Activated naive CD4-positive, alpha-beta T cell treated with anti-CD3 and anti-CD28 coated beads, Interleukin-2, amount 50 U/mL, for 24 hours (primary cell): ENCODE results near the gene PSORS1C2.

Experiments used
- H3K27ac Mint-ChIP-seq: one replicate; pipeline ENCODE4 v1.8.0; 2021; ENCODE audit warnings: mild to moderate bottlenecking, mixed read lengths
- H3K27me3 Mint-ChIP-seq: one replicate; pipeline ENCODE4 v1.8.0; 2021; ENCODE audit warnings: mixed read lengths
- H3K36me3 Mint-ChIP-seq: one replicate; pipeline ENCODE4 v1.8.0; 2021; ENCODE audit warnings: mixed read lengths
- H3K4me1 Mint-ChIP-seq: one replicate; pipeline ENCODE4 v1.8.0; 2021; ENCODE audit warnings: mixed read lengths
- H3K4me3 Mint-ChIP-seq: one replicate; pipeline ENCODE4 v1.8.0; 2021; ENCODE audit warnings: mild to moderate bottlenecking, mixed read lengths
- H3K9me3 Mint-ChIP-seq: one replicate; pipeline ENCODE4 v1.8.0; 2021; ENCODE audit warnings: mixed read lengths

Gene PSORS1C2

DNA sequence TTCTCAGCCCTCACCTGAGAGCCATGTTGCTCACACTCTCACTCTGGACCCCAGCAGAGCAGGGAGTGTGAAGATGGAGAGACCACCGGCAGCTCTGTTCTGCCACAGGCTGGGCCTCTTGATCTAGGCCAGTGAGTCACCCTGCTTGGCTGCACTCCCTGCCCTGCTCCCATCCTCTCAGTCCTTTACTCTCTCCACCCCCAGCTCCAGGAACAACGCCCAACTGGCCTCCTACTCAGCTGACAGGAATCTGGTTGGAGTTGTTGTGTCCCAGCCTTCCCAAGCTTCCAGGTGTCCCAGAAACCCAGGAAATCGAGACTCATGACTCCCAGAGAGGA lies 24.4 kb downstream of the PSORS1C2 start, which contains the start of gene PSORS1C1:
Gene PSORS1C1, plus strand, starts transcription at position 260 of the 338 bp plus-strand sequence. CDS start 14,833 bp downstream, outside the sequence.
- Mint-ChIP-seq H3K27ac (no peak within 1 kb of the TSS), H3K27me3 (no peaks in the 10 kb centered on the region), H3K4me1 (no peaks in the 10 kb centered on the region), H3K36me3 (no peaks in the 10 kb centered on the region), H3K4me3 (no peak within 1 kb of the TSS), H3K9me3 (no peaks in the 10 kb centered on the region)

DNA sequence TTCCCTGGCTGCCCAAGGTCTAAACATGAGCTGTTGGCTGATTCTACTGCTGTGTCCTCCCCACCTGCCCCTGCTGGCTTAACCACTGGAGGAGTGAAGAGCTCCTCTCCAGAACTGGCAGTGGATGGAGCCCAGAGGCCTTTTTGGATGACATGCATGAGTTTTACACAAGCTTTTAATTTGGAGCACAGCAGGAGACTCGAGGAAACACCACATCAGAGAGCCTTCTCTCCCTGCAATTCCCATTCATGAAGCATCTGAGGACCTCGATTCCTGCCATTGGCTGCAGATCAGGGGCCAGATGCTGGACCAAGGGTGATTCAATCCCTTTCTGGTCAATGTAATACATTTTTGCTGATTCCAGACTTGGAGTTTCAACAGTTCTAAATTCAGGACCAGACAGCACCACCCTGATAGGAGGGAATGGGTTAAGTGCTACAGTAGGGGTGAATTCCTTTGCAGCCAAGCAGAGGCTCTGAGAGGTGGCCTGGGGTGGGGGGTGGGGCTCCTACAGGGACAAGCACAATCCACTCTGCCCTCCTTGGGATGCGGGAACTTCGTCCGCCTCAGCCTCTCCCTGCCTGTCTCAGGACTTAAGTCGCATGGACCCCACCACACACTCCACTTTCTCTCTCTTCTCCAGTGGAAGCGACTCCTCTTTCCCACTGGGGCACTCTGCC lies 24.9 kb downstream of the PSORS1C2 start:
- no peaks in the 10 kb centered on the region for H3K36me3 Mint-ChIP-seq

DNA sequence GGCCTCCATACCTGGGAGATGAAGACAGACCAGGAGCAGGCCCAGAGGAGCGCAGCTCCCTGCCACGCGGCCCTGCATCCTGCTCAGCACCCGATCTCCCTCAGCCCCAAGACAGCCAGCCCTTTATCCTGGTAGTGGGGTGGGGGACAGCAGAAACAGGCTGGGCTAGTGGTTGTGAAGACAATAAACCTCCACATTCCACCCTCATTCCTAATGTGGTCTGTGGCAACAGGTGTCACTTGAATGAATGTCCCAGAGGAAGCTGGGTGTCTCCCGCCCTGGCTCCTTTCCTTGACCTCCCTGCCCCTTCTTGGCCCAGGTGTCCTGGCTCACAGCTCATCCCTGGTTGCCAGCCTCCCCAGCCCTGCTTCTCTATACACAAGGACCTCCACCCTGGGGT lies 26.4 kb downstream of the PSORS1C2 start, which contains the start of gene C6orf15:
Gene C6orf15, minus strand, starts transcription at position 98 of the 400 bp plus-strand sequence. Its CDS starts 20 bp downstream, at position 78.
- Mint-ChIP-seq H3K9me3 (no peaks in the 10 kb centered on the region), H3K4me3 (no peak within 1 kb of the TSS), H3K27me3 (no peaks in the 10 kb centered on the region), H3K27ac (no peak within 1 kb of the TSS), H3K36me3 (no peaks in the 10 kb centered on the region), H3K4me1 (no peaks in the 10 kb centered on the region)

More for the DNA sequence above, 24.9 kb downstream of the PSORS1C2 start:
- Mint-ChIP-seq H3K27me3 (no peaks in the 10 kb centered on the region), H3K27ac (no peak overlapping the region), H3K4me3 (no peak overlapping the region), H3K4me1 (no peaks in the 10 kb centered on the region), H3K9me3 (no peaks in the 10 kb centered on the region)

- Mint-ChIP-seq H3K4me3 (no peak overlapping the region), H3K27ac (no peak overlapping the region), H3K9me3 (no peaks in the 10 kb centered on the region), H3K4me1 (no peaks in the 10 kb centered on the region), H3K36me3 (no peaks in the 10 kb centered on the region), H3K27me3 (no peaks in the 10 kb centered on the region)
Observed at GRCh38 chr6:31111712-31112111, 27.2 kb downstream of the PSORS1C2 start.

DNA sequence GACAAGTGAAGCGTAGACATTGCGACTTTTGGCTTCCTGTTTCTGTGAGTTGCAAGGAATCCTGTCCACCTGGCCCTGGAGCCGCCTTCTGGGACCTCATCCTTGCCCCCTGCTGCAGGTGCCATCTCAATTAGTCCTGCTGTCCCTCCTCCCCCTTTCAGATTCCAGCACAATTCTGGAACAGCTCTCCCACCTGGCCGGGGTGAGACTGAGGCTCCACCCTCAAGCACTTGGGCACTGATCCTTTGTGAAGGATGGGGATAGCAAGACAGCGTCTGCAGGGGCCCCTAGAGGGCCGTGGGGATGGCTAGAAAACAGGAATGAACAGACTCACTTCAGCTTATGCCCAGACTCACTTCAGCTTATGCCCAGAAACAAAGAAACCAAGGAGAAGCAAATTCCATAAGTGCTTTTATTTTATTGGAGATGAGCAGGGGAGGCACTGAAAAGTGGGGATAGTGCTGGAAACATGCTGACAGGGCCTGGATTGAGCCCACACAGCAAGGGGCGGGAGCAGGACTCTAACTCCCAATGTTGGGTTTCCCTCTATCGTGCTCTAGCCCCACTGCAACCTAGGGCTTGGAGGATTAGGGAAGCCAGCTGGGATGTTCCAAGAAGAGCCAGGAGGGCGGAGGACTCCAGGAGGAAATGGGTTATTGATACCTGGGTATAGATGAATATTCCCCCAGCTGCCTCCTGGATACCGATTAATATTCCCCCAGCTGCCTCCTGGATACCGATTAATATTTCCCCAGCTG lies 27.9 kb downstream of the PSORS1C2 start:
- Mint-ChIP-seq H3K27ac (no peak overlapping the region), H3K4me1 (no peaks in the 10 kb centered on the region)

GRCh38 chr6:31107052-31107451 lies 31.8 kb downstream of the PSORS1C2 start:
- H3K9me3 Mint-ChIP-seq: no peaks in the 10 kb centered on the region

More for the DNA sequence above, 27.9 kb downstream of the PSORS1C2 start:
- H3K9me3 Mint-ChIP-seq: no peaks in the 10 kb centered on the region
- no peak overlapping the region for H3K4me3 Mint-ChIP-seq
- H3K36me3 Mint-ChIP-seq: no peaks in the 10 kb centered on the region
- no peaks in the 10 kb centered on the region for H3K27me3 Mint-ChIP-seq

GRCh38 chr6:31103136-31103535 lies 35.7 kb downstream of the PSORS1C2 start:
- no peaks in the 10 kb centered on the region for H3K9me3 Mint-ChIP-seq
- H3K4me1 Mint-ChIP-seq: peaks cover 4% of the 10 kb centered on the region
- H3K4me3 Mint-ChIP-seq: no peak overlapping the region
- H3K27ac Mint-ChIP-seq: no peak overlapping the region
- H3K36me3 Mint-ChIP-seq: no peaks in the 10 kb centered on the region
- H3K27me3 Mint-ChIP-seq: no peaks in the 10 kb centered on the region

More at GRCh38 chr6:31107052-31107451, 31.8 kb downstream of the PSORS1C2 start:
- H3K4me3 Mint-ChIP-seq: no peak overlapping the region
- no peaks in the 10 kb centered on the region for H3K27me3 Mint-ChIP-seq
- H3K36me3 Mint-ChIP-seq: no peaks in the 10 kb centered on the region
- H3K27ac Mint-ChIP-seq: no peak overlapping the region
- peaks cover 4% of the 10 kb centered on the region for H3K4me1 Mint-ChIP-seq

DNA sequence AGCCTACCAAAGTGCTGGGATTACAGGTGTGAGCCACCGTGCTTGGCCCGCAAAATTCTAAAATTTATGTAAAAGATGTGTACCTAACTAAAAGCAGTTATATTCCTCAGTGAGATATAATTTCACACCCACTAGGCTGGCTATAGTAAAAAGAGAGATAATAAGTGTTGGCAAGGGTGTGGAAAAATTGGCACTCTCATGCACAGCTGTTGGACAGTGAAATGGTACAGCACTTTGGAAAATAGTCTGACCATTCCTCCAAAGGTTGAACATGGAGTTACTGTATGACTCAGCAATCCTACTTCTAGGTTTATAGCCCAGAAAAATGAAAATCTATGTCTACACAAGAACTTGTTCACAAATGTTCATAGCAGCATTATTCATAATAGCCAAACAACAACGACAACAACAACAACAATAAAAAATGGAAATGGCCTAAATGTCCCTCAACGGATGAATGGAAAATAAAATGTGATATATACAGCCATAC lies 40.4 kb downstream of the PSORS1C2 start:
- no peaks in the 10 kb centered on the region for H3K9me3 Mint-ChIP-seq
- H3K27me3 Mint-ChIP-seq: no peaks in the 10 kb centered on the region
- no peaks in the 10 kb centered on the region for H3K36me3 Mint-ChIP-seq
- H3K4me1 Mint-ChIP-seq: peaks cover 44% of the 10 kb centered on the region
- H3K4me3 Mint-ChIP-seq: no peak overlapping the region
- H3K27ac Mint-ChIP-seq: no peak overlapping the region

DNA sequence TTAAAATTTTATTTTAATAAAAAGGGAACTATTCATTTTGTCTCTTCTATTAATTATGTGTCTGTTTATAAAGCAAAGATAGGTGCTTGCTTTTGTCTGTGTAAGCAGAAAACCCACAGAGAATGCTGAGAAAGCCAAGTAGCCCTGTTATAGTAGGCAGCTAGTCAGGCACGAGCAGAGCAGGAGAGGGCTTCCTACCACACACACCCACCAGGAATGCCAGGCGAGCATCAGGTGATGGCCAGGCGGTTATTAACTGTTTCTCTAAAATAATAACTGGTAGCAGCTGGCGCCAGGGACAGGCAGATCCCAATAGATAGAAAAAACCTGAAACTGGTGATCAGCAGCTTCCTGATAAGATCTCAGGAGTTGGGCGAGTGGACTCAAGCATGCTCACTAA lies 42.2 kb downstream of the PSORS1C2 start:
- no peaks in the 10 kb centered on the region for H3K27me3 Mint-ChIP-seq
- H3K4me3 Mint-ChIP-seq: no peak overlapping the region
- H3K4me1 Mint-ChIP-seq: peaks cover 40% of the 10 kb centered on the region
- H3K9me3 Mint-ChIP-seq: no peaks in the 10 kb centered on the region
- H3K36me3 Mint-ChIP-seq: no peaks in the 10 kb centered on the region
- H3K27ac Mint-ChIP-seq: peak overlapping the region; percentile 37

DNA sequence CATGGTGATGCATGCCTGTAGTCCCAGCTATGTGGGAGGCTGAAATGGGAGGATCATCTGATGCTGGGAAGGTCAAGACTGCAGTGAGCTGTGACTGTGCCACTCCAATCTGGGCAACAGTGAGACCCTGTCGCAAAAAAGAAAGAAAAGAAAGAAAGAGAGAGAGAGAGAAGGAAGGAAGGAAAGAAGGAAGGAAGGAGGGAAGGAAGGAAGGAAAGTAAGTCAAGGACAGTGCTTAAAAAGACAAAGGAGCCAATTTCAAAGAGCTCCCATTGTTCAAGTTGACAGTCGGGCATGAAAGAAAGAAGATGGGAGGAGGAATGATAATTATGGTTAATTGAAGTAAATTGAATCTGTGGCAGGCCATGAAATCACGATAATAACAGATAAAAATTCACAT lies 42.7 kb downstream of the PSORS1C2 start:
- no peaks in the 10 kb centered on the region for H3K9me3 Mint-ChIP-seq
- no peaks in the 10 kb centered on the region for H3K27me3 Mint-ChIP-seq
- H3K4me3 Mint-ChIP-seq: no peak overlapping the region
- peaks cover 40% of the 10 kb centered on the region for H3K4me1 Mint-ChIP-seq
- peak overlapping the region; percentile 91 for H3K27ac Mint-ChIP-seq
- H3K36me3 Mint-ChIP-seq: no peaks in the 10 kb centered on the region

DNA sequence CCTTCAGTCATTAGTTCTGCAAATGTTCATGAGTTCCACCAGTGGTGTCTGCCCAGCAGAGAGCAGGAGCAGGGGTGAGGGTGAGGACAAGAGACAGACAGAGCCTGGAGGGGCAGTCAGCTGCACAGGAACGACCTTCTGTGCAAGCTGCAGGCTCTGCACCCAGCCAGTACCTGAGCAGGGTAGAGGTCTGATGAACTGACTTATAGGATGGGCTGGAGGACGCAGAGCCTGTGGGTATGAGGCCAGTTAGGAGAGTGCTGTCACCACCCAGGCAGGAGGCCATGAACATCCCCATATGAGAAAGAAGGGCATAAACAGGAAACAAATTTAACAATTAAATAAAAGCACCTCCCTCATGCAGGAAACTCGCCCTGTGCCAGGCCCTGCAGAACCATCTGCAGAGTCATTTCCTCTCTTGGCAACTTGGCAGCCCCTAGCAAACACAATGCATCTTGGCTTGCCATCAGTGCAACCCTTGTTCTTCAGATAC lies 44.4 kb downstream of the PSORS1C2 start:
- H3K27ac Mint-ChIP-seq: peak overlapping the region; percentile 89
- H3K36me3 Mint-ChIP-seq: no peaks in the 10 kb centered on the region
- no peaks in the 10 kb centered on the region for H3K27me3 Mint-ChIP-seq
- peak overlapping the region; percentile 65 for H3K4me3 Mint-ChIP-seq
- H3K4me1 Mint-ChIP-seq: peaks cover 40% of the 10 kb centered on the region
- no peaks in the 10 kb centered on the region for H3K9me3 Mint-ChIP-seq

DNA sequence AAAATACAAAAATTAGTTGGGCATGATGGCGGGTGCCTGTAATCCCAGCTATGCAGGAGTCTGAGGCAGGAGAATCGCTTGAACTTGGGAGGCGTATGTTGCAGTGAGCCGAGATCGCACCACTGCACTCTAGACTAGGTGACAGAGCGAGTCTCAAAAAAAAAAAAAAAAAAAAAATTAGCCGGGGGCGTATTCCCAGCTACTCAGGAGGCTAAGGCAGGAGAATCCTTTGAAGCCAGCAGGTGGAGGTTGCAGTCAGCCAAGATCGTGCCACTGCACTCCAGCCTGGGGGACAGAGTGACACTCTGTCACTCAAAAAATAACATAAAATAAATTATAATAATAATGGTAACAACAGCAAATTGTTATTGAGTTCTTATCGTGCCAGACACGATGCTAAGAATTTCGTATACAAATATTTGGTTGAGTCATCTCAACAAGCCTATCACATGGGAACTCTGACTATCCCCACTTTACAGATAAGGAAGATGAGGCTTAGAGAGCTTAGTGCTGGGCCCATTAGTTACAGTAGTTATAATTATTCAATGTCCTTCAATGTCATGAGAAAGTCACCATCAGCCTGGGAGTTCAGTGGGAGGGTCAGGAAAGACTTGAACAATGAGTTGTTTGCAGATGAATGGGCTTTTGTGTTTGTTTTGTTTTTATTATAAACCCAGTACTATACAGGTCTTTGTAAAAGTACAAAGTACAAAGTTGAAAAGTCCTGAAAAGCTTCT lies 45.9 kb downstream of the PSORS1C2 start:
- no peaks in the 10 kb centered on the region for H3K36me3 Mint-ChIP-seq
- no peak overlapping the region for H3K27ac Mint-ChIP-seq
- no peaks in the 10 kb centered on the region for H3K9me3 Mint-ChIP-seq
- H3K4me3 Mint-ChIP-seq: no peak overlapping the region
- no peaks in the 10 kb centered on the region for H3K27me3 Mint-ChIP-seq
- H3K4me1 Mint-ChIP-seq: peaks cover 40% of the 10 kb centered on the region

DNA sequence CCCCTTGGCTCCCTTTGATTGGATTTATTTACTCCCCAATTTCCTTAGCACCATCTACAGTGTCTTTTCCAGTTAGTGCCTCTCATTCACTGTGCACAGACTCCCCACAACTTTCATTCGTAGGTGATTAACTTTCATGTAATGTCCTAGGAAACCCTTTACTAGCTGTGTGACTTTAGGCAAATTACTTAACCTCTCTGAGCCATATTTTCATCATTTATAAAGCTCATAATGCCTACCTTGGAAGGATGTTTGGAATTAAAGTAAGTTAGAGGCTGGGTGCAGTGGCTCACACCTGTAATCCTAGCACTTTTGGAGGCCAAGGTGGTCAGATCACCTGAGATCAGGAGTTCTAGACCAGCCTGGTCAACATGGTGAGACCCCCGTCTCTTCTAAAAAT lies 46.6 kb downstream of the PSORS1C2 start:
- Mint-ChIP-seq H3K4me1 (peaks cover 40% of the 10 kb centered on the region), H3K27me3 (no peaks in the 10 kb centered on the region), H3K9me3 (no peaks in the 10 kb centered on the region), H3K36me3 (no peaks in the 10 kb centered on the region), H3K4me3 (no peak overlapping the region), H3K27ac (no peak overlapping the region)

DNA sequence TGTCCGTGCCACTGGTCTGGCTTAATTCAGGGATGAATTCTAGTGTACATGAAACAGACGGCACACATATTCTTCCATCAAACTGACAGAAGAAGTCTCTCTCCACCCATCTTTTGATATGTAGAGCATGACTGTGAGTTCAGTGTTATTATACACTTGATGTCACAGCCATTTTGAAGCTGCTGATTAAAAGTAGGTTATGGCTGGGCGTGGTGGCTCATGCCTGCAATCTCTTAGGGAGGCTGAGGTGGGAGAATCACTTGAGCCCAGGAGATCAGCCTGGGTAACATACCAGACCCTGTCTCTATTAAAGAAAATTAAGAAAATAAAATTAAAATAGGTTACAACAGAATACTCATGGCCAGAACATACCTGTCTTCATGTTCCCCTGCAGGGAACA lies 47.2 kb downstream of the PSORS1C2 start:
- Mint-ChIP-seq H3K27me3 (no peaks in the 10 kb centered on the region), H3K27ac (no peak overlapping the region)

DNA sequence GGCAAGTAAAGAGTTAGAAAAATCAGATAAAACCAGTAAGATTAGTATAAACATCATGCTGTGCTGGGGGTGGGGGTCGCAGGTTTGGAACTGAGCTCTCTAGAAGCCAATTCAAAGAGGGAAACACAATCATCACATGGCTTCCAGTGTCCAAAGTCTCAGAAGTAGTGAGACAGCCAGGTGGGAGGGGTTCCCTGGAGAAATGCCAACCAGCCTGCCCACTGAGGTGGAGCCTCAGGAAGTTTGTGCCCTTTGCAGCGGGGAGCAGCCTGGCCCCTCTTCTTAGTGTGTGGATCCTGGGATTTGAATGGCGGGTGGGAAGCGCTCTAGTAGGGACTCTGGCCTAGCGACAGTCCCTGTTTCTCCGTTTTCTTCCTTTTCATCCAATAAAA lies 47.9 kb downstream of the PSORS1C2 start:
- H3K27ac Mint-ChIP-seq: no peak overlapping the region

More for the DNA sequence above, 47.2 kb downstream of the PSORS1C2 start:
- Mint-ChIP-seq H3K4me3 (no peak overlapping the region), H3K36me3 (no peaks in the 10 kb centered on the region), H3K4me1 (peaks cover 38% of the 10 kb centered on the region), H3K9me3 (no peaks in the 10 kb centered on the region)

More for the DNA sequence above, 47.9 kb downstream of the PSORS1C2 start:
- Mint-ChIP-seq H3K36me3 (no peaks in the 10 kb centered on the region), H3K27me3 (no peaks in the 10 kb centered on the region), H3K4me3 (no peak overlapping the region), H3K9me3 (no peaks in the 10 kb centered on the region), H3K4me1 (peaks cover 31% of the 10 kb centered on the region)
